Sigmoid colon (tissue), 4 donors: ENCODE measurements around the gene TMED7.

ENCODE experiments used
- CTCF ChIP-seq, 4 experiments: fragments of 450-650 bp in 3 of 4; fragments of 200-600 bp in 1 of 4; IDR thresholded peaks; one replicate each; pipeline ENCODE4 v1.5.1; 2016 to 2019; ENCODE audit warnings: antibody characterized with exemption in 4 of 4, mild to moderate bottlenecking in 3 of 4, moderate library complexity in 2 of 4
- POLR2A ChIP-seq, 2 donors: fragments of 450-650 bp; IDR thresholded peaks; one replicate each; pipeline ENCODE4 v1.6.1; 2016; ENCODE audit warnings: antibody characterized with exemption in 2 of 2, mild to moderate bottlenecking in 2 of 2, moderate library complexity in 2 of 2
- POLR2AphosphoS5 ChIP-seq, 4 donors: sonication (generic); formaldehyde crosslinking; IDR thresholded peaks; one replicate each; pipeline ENCODE4 v1.6.1; 2017; ENCODE audit warnings: antibody characterized with exemption in 4 of 4

DNA sequence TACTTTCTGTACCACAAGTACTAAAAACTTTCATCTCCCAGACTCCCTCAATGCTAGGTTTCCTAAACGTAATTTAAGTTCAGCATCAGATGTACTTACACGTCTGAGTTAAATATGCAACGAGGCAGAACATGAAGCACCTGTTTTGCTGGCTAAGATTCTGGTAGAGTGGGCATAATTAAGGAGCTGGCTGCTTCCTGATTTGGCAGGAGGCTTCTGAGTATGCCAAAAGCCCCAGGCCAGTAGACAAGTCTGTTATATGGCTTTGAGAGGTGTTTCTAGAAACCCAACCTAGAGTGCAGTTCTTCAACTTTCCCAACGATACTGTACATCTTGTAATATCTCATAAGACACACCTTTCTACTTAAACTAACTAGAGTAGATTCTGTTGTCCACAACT lies 37.2 kb downstream of the TMED7 start:
- TF ChIP-seq POLR2A (IDR thresholded peaks at IDR 0.05) (no peak), CTCF (IDR thresholded peaks at IDR 0.05) (no peak), POLR2AphosphoS5 (IDR thresholded peaks at IDR 0.05) (no peak)
